HG03159 (cell line): Measurements from ENCODE around the gene CCDC107.
A peak's percentile ranks its signal among the peaks of the same experiment; 100 is the strongest.
"Not testable (repeated sequence)": the region's sequence is repeated elsewhere in the genome, so short reads cannot be mapped to it uniquely, and the experiment has no call there.

Experiments used
- ATAC-seq: cut with Tn5 transposase; IDR thresholded peaks from one replicate; pipeline ENCODE4 v1.9.1; 2021; ENCODE audit warnings: mild to moderate bottlenecking, moderate library complexity; ENCODE audit not compliant: unreplicated experiment

CCDC107 gene

GRCh38 chr9:35658137-35658967, at the start of gene CCDC107:
Gene CCDC107, plus strand, starts transcription at chr9:35658292. Its CDS starts 88 bp downstream, at chr9:35658380.
- peak; percentile 61 for ATAC-seq

GRCh38 chr9:35609001-35609819, 48.9 kb upstream of the CCDC107 start:
- no peak for ATAC-seq

GRCh38 chr9:35609820-35610163, 48.3 kb upstream of the CCDC107 start:
- ATAC-seq: no peak

- ATAC-seq: peak; percentile 55
These were observed 46.8 kb upstream of the CCDC107 start for GRCh38 chr9:35611230-35611797.

- not testable (repeated sequence) for ATAC-seq
These were observed 46.0 kb upstream of the CCDC107 start for GRCh38 chr9:35612066-35612465.

- ATAC-seq: no peak
These were observed 45.2 kb upstream of the CCDC107 start for GRCh38 chr9:35612843-35613242.

GRCh38 chr9:35615981-35616680, 42.0 kb upstream of the CCDC107 start:
- no peak for ATAC-seq

- peak; percentile 39 for ATAC-seq
These were observed 41.2 kb upstream of the CCDC107 start for GRCh38 chr9:35616681-35617459.

- ATAC-seq: no peak
These were observed 40.5 kb upstream of the CCDC107 start for GRCh38 chr9:35617548-35617947.

- ATAC-seq: no peak
These were observed 39.8 kb upstream of the CCDC107 start, which contains the start of gene CD72 for GRCh38 chr9:35618325-35618727. Gene CD72, minus strand, starts transcription at chr9:35618413. Its CDS starts 110 bp downstream, at chr9:35618303.

GRCh38 chr9:35618854-35619799, 39.0 kb upstream of the CCDC107 start:
- ATAC-seq: peak; percentile 44

GRCh38 chr9:35619800-35620158, 38.3 kb upstream of the CCDC107 start:
- ATAC-seq: peak; percentile 56

GRCh38 chr9:35627575-35627974, 30.5 kb upstream of the CCDC107 start:
- no peak for ATAC-seq

GRCh38 chr9:35628389-35628991, 29.6 kb upstream of the CCDC107 start:
- ATAC-seq: no peak

- ATAC-seq: no peak
These were observed 28.5 kb upstream of the CCDC107 start for GRCh38 chr9:35629597-35629996.

GRCh38 chr9:35635730-35636129, 22.4 kb upstream of the CCDC107 start:
- no peak for ATAC-seq

GRCh38 chr9:35636135-35636876, 21.8 kb upstream of the CCDC107 start:
- ATAC-seq: no peak

- not testable (repeated sequence) for ATAC-seq
These were observed 21.2 kb upstream of the CCDC107 start for GRCh38 chr9:35636877-35637246.
